GM11168 (cell line): ENCODE results near the gene MYRIP.

Experiments
- in situ Hi-C: fragments of 300-500 bp; cut with MboI; formaldehyde crosslinking; loops from one replicate; pipeline ENCODE4 v1.12.0; 2022; ENCODE audit warnings: low sequenced_read_pairs; ENCODE audit not compliant: unreplicated experiment

MYRIP gene

DNA sequence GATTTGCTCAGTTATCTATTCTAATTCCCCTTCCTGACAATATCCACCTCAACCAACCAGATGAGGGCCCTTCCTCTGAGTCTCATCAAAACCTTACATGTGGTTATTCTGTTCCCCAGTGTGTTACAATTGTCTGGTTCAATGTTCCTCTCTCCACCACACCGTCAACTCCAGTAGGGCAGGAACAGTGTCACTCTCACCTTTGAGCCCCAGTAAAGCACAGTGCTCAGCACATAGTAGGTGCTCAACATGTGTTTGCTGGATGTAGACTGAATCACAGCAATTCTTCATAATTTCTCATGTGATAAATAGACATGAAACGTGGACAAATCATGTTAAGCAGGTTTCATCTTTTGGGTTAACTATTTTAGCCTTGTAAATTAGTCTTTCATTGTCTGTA lies 397.1 kb downstream of the MYRIP start:
- in situ Hi-C loops = no loop called here

DNA sequence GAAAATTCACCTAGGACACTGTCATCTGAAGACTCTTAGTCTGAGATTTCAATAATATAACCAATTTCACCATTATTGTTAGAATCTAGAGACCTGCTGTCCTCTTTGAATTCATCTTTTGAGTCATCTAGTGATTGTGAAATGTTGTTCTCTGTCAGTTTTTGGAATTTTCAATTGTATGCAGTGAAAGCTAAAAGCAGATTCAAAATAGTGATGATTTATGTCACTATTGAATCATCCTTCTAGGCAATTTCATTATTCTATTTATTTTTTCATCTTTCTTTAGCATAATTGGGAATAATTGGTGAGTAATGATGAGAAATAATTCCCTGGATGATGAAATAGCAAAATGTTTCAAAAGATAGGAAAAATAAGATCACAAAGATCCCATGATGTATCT lies 398.4 kb downstream of the MYRIP start:
- in situ Hi-C loops = no loop called here

DNA sequence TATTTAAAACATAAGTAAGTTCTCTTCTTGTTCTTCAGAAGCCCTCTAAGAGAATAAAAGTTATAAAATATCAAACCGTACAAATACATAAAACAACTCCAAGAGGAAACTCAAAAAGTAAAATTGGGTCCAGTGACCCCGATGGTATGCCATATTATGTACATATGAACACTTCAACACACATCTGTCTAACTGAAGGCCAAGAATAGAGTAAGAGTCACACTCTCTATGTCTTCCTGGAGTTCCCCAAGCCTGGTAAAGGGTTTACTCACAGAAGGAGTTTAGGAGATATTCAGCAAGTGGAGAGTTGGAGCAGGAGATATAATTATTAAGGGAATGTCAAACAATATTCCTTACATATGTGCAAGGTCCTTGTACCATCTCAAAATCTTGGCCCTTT lies 398.8 kb downstream of the MYRIP start:
- in situ Hi-C loops = no loop called here

DNA sequence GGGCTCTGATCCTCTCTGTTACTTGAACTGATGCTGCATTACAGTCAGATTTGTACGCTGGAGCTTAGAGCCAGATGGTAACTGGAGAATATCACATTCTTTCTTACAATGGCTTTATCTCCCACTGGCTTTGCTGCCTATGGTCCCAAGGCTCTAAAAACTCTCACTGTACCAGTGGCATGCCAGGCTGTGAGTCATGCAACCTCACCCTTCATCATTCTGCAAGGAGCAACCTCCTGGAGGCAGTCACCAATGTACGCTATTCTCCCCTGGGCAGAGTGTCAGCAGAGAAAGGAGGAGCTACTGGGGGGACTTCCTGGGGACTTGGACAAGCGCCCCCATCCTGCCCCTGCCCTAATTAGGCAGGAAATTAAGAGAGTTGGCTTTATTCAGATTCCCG lies 402.2 kb downstream of the MYRIP start:
- in situ Hi-C loops = no loop called here

DNA sequence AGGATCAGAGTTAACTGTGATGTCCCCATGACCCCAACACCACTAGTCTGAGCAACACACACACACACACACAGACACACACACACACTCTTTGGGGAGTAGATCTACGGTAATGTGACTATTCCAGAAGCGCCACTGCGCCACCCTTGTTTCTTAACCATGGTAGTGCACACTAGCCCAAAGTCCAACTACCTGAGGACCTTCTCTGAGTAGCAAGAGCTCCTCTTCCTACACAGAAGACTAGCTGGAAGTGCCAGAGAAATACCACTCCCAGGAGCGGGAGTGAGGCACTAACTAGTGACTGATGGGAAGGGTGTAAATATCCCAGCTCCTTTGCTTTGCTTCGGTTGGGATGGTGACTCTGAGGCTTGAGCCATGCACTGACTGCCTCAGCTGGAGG lies 404.1 kb downstream of the MYRIP start:
- in situ Hi-C loops = no loop called here

DNA sequence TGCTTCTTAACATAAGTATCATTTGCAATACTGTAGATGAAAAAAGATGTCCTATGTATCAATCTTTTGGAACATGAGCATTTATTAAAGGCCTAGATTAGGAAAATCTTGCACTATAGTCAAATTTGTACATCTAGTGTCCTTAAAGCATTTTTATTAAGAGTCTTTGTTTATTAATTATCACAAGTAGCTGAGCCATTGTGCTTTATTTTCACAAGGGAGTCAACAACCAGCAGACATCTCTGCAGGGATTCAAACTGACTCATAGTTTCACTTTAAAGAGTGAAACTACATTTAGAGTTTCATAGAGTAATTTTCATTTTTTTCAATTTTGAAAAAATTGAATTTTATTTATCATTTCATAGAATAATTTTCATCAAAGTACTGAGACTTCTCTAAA lies 405.6 kb downstream of the MYRIP start:
- in situ Hi-C loops = no loop called here

DNA sequence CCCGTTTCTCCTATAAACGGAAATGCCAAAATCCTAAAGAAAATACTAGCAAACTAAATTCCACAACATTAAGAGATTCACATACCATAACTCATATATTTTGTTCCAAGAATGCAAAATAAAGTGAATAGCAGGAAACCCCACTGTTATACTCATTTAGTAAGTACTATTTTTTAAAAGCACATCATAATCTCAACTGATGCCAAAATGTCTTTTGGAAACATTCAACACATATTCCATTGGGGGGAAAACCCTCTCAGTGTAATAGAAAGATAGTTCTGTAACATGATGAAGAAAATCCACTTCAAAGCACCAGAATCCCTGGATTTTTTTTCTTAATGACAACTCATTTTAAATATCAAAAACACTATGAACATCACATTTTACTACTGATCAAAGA lies 407.1 kb downstream of the MYRIP start:
- in situ Hi-C loops = no loop called here

DNA sequence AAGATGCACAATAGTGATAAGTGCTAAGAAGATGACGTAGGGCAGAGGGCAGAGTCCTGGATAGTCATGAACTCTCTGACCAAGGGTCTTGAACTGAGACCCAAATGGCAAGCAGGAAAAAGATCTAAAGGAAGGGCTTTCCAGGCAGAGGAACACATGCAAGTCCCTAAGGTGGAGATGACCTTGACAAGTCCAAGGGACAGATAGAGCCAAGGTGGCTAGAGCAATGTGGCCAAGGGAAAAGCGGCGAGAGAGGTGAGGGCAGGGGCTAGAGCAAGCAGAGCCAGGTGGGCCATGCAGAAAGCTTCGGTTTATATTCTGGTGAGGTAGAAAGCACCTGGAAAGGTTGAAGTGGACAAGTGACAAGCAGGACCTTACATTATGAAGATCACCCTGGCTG lies 414.4 kb downstream of the MYRIP start:
- in situ Hi-C loops = no loop called here

DNA sequence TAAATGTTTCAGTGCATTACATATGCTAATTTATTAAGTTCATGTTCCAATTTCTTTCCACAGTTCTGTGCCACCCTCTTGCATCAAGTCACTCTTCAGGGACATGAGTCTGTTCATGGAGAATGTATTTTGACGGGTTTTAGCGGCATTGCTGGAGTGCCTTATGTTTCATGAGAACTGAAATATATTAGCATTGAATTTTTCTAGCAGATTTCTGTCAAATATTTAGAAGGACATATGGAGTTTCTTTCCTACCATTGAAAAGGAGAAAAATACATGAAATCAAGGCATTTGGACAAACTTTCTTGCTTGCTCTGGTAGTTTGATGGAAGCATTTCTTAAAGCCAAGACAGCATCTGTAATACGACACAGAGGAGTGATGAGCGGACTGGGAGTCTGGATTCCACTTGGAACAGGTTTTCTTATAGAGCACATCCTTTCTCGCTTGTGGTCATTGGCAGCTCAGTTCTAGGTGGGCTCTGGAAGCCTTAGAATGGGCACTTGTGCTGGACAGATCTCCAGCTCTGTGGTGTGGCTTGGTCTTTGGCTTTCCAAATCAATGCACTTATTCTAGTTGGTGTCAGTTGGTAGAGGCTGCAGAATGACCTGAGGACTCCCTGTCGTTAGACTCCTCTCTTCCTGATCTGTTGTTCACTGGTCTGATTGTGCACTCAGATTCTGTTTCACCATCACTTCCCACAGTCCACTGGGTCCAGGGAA lies 415.5 kb downstream of the MYRIP start:
- in situ Hi-C loops = no loop called here

DNA sequence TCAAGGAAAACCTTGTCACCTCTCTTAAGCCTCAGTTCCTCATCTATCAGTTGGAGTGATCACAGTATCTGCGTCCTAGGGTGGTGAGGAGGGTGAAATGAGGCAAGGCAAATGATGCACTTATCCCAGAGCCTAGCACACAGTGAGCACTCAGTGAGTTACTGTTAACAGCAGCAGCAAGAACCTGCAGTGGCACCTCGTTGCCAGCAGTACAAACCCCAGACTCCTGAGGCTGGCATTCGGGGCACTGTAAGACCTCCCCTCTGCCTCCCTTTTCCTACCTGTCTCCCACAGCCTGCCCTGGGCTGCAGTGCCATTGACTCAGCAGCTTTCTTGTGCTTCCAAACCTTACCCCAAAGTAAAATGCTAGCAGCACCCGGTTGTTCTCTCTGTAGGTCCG lies 417.2 kb downstream of the MYRIP start:
- in situ Hi-C loops = no loop called here

DNA sequence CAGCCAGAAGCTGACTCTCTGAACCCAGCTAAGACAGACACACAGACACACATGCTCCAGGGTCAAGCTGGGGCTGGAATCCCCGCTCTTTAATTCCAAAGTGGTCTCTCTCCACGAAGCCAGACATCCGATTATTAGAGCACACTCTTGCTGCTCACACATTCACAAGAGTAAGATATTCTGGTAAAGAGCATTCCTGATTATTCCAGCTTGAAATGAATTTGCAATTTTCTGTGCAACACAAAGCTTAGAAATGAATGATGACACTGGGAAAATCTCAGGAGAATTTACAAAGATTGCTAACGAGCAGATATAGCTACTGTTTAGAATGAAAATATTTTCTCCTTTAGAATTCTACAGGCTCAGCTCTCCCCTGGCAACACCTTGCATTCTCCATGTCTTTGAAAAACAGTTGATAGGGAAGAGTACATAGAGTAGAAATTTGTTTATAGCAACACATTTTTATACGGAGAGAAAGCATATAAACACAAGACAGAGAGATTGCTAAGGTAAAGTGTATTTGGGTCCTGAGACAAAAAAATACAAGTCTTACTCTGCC lies 419.5 kb downstream of the MYRIP start:
- in situ Hi-C loops = no loop called here

DNA sequence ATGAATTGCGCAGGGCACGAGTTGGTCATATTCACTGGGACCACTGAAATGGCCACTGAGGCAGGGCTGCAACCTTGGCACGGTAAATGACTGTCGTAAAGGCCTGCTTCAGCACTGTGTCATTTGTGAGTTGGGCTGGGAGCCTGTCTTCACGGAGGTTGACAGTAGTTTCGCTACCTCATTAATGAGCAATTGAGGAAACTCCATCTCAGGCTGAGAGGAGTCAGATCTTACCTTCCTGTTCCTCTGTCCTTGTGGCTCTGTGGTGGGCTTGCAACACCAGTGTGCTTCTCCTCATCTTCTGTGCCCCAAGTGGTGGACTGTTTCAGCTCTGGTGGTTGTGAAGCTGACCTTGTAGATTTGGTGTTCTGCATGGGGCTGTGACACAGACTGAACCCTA lies 420.0 kb downstream of the MYRIP start:
- in situ Hi-C loops = no loop called here

DNA sequence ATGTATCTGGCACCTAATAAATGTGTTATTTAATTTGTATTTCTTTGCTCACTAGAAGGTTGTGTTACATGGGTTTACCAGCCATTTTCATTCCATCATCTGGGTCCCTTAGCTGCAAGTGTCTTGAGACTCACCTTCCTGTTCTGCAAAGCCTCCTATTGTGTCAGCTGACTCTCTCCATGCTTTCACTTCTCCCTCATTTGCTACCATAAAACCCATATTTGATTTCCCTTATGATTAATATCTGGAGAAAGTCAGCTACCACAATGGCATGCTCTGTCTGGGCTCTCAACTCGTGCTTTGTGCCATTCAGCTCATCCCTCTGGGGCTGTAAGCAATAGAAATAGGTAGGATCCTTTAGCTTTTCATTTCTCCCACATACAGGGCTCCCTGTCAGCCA lies 420.6 kb downstream of the MYRIP start:
- in situ Hi-C loops = no loop called here

DNA sequence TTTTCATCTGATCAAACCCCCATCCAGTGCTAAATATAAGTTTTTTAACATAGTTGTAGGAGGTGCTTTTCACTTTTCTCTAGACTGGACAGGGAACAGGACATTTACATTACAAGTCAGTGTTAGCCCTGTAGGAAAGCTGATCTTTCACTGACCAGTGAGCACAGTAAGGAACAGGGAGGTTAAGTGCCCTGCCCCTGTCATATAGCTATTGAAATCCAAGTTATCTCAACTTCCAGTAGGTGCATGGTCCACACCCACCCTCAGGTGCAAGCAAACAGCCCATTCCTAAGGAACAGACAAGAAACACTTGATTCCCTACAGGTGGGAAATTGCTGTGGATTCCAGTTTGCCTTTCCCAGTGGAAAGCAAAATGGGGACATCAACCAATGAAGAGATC lies 421.0 kb downstream of the MYRIP start:
- in situ Hi-C loops = no loop called here

DNA sequence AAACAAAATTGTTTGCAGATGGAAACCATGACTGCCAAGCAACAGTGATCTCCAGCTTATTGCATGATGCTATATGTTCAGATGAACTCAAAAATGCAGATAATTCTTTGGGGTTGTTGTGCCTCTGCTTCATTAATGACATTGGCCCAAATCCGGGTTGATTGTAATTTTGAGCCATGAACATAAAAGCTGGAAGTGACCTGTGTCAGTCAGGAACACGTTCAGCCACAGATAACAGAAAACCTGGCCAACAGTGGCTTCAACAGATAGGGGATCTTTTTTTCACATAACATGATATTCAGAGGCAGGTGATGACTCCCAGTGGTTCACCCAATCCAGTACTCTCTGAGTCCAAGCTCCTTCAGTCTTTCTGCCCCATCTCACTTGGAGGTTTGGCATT lies 423.2 kb downstream of the MYRIP start:
- in situ Hi-C loops = no loop called here

DNA sequence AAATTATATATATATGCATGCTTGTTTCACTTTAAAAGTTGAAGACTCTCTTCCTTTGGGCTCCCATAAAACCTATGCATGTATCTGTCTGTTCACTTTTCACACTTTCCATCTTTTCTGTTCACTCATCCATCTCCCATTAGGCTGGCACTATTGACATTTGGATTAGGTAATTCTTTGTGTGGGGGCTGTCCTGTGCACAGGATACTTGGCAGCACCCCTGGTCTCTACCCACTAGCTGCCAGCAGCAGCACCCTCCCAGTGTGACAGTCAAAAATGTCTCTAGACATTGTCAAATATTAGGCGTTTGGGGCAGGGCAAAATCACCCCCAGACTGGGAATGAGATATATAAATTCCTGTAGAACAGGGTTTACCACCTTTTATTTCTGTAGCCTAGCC lies 427.8 kb downstream of the MYRIP start:
- in situ Hi-C loops = no loop called here

DNA sequence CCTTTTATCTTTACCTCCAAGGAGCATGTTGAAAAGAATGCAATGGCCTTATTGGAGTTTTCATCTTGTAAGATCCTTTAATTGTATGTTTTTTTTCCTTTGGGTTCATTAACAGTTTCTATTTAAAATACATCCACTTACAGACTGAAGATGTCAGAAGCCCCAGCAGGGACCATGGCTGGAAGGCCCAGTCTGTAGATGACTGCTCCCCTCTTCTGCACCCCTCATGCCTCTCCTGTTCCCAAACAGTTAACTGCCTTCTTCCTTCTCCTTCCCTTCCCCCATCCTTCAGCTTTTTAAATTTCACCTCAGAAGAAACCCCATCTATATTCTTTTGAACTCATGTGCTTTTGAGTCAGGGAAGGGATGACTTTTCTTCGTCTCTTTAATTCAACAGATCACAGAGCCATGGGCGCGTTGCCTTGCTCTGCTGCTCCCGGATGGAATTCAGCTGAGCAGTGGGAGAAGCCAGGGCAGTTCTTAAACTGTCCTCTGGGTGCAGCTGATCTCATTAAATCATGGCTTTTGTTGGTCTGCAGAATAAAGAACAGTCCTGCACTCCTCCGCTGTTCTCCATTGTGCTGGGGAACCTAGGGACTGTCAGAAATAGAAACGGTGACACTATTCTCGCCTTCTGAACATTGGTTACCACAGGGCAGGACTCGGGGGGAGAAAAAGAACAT lies 428.6 kb downstream of the MYRIP start:
- in situ Hi-C loops = no loop called here

DNA sequence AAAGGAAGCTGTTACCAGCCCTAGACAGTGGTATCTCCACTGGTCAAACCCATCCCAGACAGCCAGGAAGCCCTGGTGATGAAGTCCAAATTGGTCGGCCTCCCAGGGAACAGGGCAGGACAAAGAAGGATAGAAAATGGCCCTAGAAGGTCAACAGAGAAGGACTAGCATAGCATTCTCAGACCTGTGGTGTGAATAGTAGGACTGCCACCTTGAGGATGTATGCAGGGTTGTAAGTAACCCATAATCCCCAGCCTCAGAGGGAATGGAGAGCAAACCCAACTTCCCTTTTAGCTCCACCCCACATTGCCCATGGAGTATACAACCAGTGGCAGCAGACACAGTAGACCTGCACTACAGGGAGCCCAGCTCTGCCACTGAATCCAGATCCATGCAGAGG lies 431.5 kb downstream of the MYRIP start:
- in situ Hi-C loops = no loop called here

DNA sequence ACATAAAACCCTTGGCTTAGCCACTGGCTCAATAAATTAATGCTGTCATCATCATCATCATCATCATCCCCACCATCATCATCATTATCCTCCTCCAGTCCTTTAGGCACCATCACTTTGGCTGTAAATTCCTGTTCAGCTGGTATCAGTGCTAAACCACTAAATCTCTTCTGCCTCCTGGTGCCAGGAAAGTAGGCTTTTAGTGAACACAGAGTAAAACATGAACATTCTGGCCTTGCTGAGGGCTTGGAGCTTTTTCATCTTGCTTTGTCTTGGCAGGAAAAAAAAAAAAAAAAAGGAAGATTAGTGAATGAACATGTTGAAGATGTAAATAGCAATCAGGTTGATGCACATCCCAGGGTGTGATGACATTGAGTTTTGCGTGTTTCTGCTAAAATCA lies 432.8 kb downstream of the MYRIP start:
- in situ Hi-C loops = no loop called here

DNA sequence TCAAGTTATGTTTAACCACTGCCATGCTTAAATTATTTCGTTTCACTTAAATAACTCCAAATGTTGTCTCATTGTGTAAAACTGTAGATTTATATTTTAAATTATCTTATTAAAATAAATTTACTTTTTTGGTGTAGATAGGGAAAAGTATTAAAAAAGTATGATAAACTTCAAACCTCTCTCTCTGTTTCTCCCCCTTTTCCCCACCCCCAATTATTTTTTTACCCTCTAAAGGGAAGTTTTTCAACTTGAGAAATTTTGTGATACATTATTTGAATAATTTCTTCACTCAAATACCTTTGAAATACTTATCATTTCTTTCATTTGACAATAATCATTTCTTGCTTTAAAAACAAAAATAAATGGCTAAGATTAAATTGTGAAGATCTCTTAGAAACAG lies 433.2 kb downstream of the MYRIP start:
- in situ Hi-C loops = no loop called here

DNA sequence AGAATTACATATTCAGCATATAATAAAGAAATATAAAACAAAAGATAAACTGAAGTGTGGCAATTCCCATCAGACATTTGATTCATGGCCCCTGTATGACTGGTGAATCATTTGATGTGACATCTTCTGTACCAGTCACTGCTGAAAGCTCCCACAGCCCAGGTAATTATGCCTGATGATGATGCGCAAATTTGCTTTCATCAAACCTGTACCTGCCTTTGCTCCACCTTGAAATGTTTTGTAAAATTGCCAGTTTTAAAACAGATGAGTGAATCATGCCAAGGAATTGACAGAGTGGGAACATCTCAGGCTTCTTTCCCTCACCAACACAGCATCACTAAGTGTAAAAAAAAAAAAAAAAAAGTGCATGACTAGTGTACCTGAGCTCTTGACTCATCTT lies 433.6 kb downstream of the MYRIP start:
- in situ Hi-C loops = no loop called here
